ENCODE data around the gene CC2D1A. TPM values are rescaled to one million over a fixed set of nuclear protein-coding genes. Genes with fewer than 3 reads are reported as not detected.

The CC2D1A gene
- total RNA-seq, 2 experiments from 2014 or later: 23.3 to 44.0 TPM

GRCh38 chr19:13882419-13882795 lies 23.6 kb upstream of the CC2D1A start:
- no TSS peak for BruUV-seq (replicated peaks)
- no peak overlapping the region for H3K27ac ChIP-seq (ENCODE audit: low read depth, low read length, poor library complexity, severe bottlenecking)
- DNase-seq (ENCODE audit: low spot score): no peak
- H3K9me2 ChIP-seq (ENCODE audit: insufficient read depth, low read length): no peaks in the 10 kb centered on the region
- POLR2A ChIA-PET: interaction anchor here (1.0 to 1.6 kb wide), 2 partner anchors 149 to 187 kb away, joined by 3 to 4 read pairs; partner anchors contain the start of gene IL27RA
- H4K20me1 ChIP-seq (ENCODE audit: insufficient read depth, low read length): no peaks in the 10 kb centered on the region
- no peaks in the 10 kb centered on the region for H3K9me3 ChIP-seq (ENCODE audit: low read length)
- peak overlapping the region; percentile 37 for H3K4me2 ChIP-seq (ENCODE audit: low read length)
- peak overlapping the region; percentile 56; the same call in 1 of the 2 replicates for H2AFZ ChIP-seq (ENCODE audit: low read length)
- no peak overlapping the region for H3K4me3 ChIP-seq (ENCODE audit: low read depth, low read length, poor library complexity, severe bottlenecking)
- peaks cover 36% of the 10 kb centered on the region for H3K4me1 ChIP-seq (ENCODE audit: insufficient read depth, low read length, poor library complexity, severe bottlenecking)
- no peaks in the 10 kb centered on the region for H3K36me3 ChIP-seq (ENCODE audit: insufficient read depth, low read length)
- no peaks in the 10 kb centered on the region for H3K79me2 ChIP-seq (ENCODE audit: insufficient read depth, low read depth, low read length)
- CTCF ChIA-PET (ENCODE audit: unreplicated experiment): interaction anchor here (0.6 to 0.8 kb wide), 2 partner anchors 28 to 122 kb away, joined by 3 read pairs; no protein-coding TSS in a partner anchor
- intact Hi-C loops (cut with micrococcal nuclease; ENCODE audit: unreplicated experiment): loop anchor here (5.0 kb wide), 1 partner anchor 70 kb away; the partner anchor contains the start of gene DCAF15
- TF ChIP-seq CTCF (conservative IDR thresholded peaks at IDR 0.05; ENCODE audit: low read length): no peak
- no peak for TF ChIP-seq EZH2phosphoT487 (IDR thresholded peaks at IDR 0.05; ENCODE audit: borderline replicate concordance, low read depth, low read length)

GRCh38 chr19:13882836-13883235 lies 23.2 kb upstream of the CC2D1A start:
- Histone ChIP-seq H2AFZ (ENCODE audit: low read length) (peak overlapping the region; percentile 56; the same call in 1 of the 2 replicates), H3K4me3 (ENCODE audit: low read depth, low read length, poor library complexity, severe bottlenecking) (no peak overlapping the region), H3K79me2 (ENCODE audit: insufficient read depth, low read depth, low read length) (no peaks in the 10 kb centered on the region), H3K36me3 (ENCODE audit: insufficient read depth, low read length) (no peaks in the 10 kb centered on the region), H3K9me3 (ENCODE audit: low read length) (no peaks in the 10 kb centered on the region), H3K4me2 (ENCODE audit: low read length) (no peak overlapping the region), H3K9me2 (ENCODE audit: insufficient read depth, low read length) (no peaks in the 10 kb centered on the region), H3K27ac (ENCODE audit: low read depth, low read length, poor library complexity, severe bottlenecking) (no peak overlapping the region), H4K20me1 (ENCODE audit: insufficient read depth, low read length) (no peaks in the 10 kb centered on the region), H3K4me1 (ENCODE audit: insufficient read depth, low read length, poor library complexity, severe bottlenecking) (peaks cover 36% of the 10 kb centered on the region)
- intact Hi-C loops (cut with micrococcal nuclease; ENCODE audit: unreplicated experiment): loop anchor here (5.0 kb wide), 1 partner anchor 69 kb away; the partner anchor contains the start of gene DCAF15
- DNase-seq (ENCODE audit: low spot score): no peak
- CTCF ChIA-PET (ENCODE audit: unreplicated experiment): no interaction called here
- POLR2A ChIA-PET: interaction anchor here (0.5 to 1.6 kb wide), 3 partner anchors 123 to 186 kb away, joined by 3 to 4 read pairs (median 3); partner anchors contain the start of genes IL27RA and RFX1
- no TSS peak for BruUV-seq (replicated peaks)
- TF ChIP-seq CTCF (conservative IDR thresholded peaks at IDR 0.05; ENCODE audit: low read length): no peak
- no peak for TF ChIP-seq EZH2phosphoT487 (IDR thresholded peaks at IDR 0.05; ENCODE audit: borderline replicate concordance, low read depth, low read length)

GRCh38 chr19:13883516-13884064 lies 22.4 kb upstream of the CC2D1A start:
- no TSS peak for BruUV-seq (replicated peaks)
- H2AFZ ChIP-seq (ENCODE audit: low read length): no peak overlapping the region
- POLR2A ChIA-PET: no interaction called here
- H3K4me1 ChIP-seq (ENCODE audit: insufficient read depth, low read length, poor library complexity, severe bottlenecking): peaks cover 36% of the 10 kb centered on the region
- CTCF ChIA-PET (ENCODE audit: unreplicated experiment): no interaction called here
- H3K36me3 ChIP-seq (ENCODE audit: insufficient read depth, low read length): no peaks in the 10 kb centered on the region
- H3K9me2 ChIP-seq (ENCODE audit: insufficient read depth, low read length): no peaks in the 10 kb centered on the region
- no peak for TF ChIP-seq CTCF (conservative IDR thresholded peaks at IDR 0.05; ENCODE audit: low read length)
- no peak for TF ChIP-seq EZH2phosphoT487 (IDR thresholded peaks at IDR 0.05; ENCODE audit: borderline replicate concordance, low read depth, low read length)
- no peak overlapping the region for H3K4me3 ChIP-seq (ENCODE audit: low read depth, low read length, poor library complexity, severe bottlenecking)
- H3K4me2 ChIP-seq (ENCODE audit: low read length): no peak overlapping the region
- H4K20me1 ChIP-seq (ENCODE audit: insufficient read depth, low read length): no peaks in the 10 kb centered on the region
- intact Hi-C loops (cut with micrococcal nuclease; ENCODE audit: unreplicated experiment): loop anchor here (5.0 kb wide), 1 partner anchor 69 kb away; the partner anchor contains the start of gene DCAF15
- no peak for DNase-seq (ENCODE audit: low spot score)
- no peak overlapping the region for H3K27ac ChIP-seq (ENCODE audit: low read depth, low read length, poor library complexity, severe bottlenecking)
- no peaks in the 10 kb centered on the region for H3K9me3 ChIP-seq (ENCODE audit: low read length)
- no peaks in the 10 kb centered on the region for H3K79me2 ChIP-seq (ENCODE audit: insufficient read depth, low read depth, low read length)

Data from OCI-LY7 (cell line).